GM12892 (cell line): ENCODE measurements around the gene PREB. TPM values are rescaled to one million over a fixed set of nuclear protein-coding genes. Genes with fewer than 3 reads are reported as not detected.
"Not testable (repeated sequence)": the region's sequence is repeated elsewhere in the genome, so short reads cannot be mapped to it uniquely, and the experiment has no call there.

Experiments used
- DNase-seq: peaks from one replicate; pipeline ENCODE4 v3.0.0; 2011; ENCODE audit not compliant: insufficient read length
- FAIRE-seq: peaks from 2 replicates; lab custom pipeline; 2011; peaks lifted over from hg19 to GRCh38; lab: Jason Lieb, UNC
- POLR2A ChIP-seq: IDR thresholded peaks from 2 replicates; pipeline ENCODE4 v1.6.1; 2011; ENCODE audit warnings: low read depth, low read length, control low read depth
- POLR2AphosphoS5 ChIP-seq: IDR thresholded peaks from 2 replicates; pipeline ENCODE4 v1.6.1; 2011; ENCODE audit warnings: low read depth, low read length, control low read depth
- TAF1 ChIP-seq: IDR thresholded peaks from 2 replicates; pipeline ENCODE4 v1.6.1; 2011; ENCODE audit warnings: low read depth, mild to moderate bottlenecking, control low read depth, low read length, borderline replicate concordance
- polyA plus RNA-seq: library from polyadenylated mRNA; unstranded; fragments of >200 nt; gene quantifications from one replicate; pipeline ENCODE4 v1.2.1, GENCODE V29; 2012; ENCODE audit warnings: missing spikeins, inconsistent platforms; ENCODE audit not compliant: missing spikeins

The PREB gene
- 27.1 TPM for polyA plus RNA-seq

DNA sequence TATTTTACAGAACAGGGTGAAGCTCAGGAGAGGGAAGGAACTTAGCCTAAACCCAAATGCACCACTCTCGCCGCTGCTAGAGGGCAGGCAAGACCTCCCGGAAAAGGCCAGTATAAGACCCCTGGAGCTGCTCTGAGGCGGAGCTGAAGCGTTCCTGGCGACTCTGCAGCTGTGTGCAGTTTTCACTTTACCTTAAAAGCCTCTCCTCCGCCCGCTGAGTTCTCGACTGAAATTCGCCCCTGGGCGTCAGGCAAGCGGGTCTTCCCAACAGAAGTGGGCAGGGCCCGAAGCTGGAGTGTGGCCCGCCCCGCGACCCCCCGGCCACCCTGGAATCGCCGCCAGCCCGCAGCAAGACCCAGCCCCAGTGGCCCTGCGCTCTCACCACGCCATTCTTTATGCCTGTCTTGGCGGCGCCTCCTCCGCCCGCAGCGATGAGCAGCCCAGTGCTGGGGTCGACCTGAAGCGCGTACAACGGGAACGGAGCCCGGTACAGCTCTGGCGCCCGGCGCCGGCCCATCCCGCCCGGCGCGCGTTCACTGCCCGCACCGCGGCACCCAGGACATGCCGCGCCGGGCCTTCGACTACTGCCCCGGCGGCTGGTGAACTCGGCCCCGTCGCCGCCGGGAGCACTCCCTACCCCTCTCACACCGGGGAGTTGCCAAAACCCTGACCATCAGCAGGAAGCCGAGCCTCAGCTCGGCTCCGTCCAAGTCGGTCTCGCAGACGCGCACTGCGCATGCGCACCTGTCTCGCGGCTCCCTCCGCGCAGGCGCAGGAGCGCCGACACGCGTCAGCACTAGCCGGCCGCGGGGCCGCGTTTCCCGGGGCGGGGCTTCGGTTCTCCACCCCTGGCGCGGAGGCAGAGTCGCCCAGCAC is at the start of gene PREB:
TSS of gene PREB (minus strand) at position 732 of the 876 bp plus-strand sequence. CDS start at position 517, 215 bp downstream.
- TF ChIP-seq POLR2A = peak; percentile 85
- peak; percentile 22; the same call in 1 of the 2 replicates for TF ChIP-seq TAF1
- TF ChIP-seq POLR2AphosphoS5 = peak; percentile 85
- FAIRE-seq = peak; percentile 99
- peak; percentile 99 for DNase-seq

GRCh38 chr2:27184115-27184514 is 49.7 kb upstream of the PREB start:
- TF ChIP-seq POLR2A = no peak
- no peak for TF ChIP-seq TAF1
- TF ChIP-seq POLR2AphosphoS5 = no peak
- DNase-seq (no peak), FAIRE-seq (no peak)

GRCh38 chr2:27182346-27182745 is 47.9 kb upstream of the PREB start:
- no peak for TF ChIP-seq POLR2A
- no peak for TF ChIP-seq TAF1
- TF ChIP-seq POLR2AphosphoS5 = no peak
- FAIRE-seq (no peak), DNase-seq (no peak)

DNA sequence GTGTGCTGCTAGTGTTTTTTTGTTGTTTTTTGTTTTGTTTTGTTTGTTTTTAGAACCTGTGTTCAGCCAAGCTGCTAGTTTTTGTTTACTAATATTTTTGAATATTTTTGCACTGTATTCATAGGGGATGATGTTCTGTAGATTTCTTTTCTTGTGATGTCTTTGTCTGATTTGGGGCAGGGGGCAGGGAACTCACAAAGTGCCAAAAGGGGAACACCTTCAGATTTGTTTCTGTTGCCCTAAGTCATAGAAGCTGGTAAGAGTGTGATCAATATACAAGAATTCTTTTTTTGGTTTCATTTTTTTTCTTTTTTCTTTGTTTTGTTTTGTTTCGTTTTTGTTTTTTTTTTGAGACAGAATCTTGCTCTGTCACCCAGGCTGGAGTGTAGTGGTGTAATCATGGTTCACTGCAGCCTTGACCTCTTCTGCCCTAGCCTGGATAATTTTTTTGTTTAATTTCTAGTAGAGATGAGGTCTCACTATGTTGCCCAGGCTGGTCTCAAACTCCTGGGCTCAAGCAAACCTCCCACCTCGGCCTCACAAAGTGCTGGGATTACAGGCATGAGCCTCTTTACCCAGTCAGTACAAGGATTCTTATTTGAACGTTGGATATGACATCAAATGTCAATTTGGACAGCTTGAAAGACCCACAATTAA is 45.0 kb upstream of the PREB start:
- DNase-seq (no peak), FAIRE-seq (no peak)
- TF ChIP-seq TAF1 (no peak), POLR2AphosphoS5 (no peak), POLR2A (no peak)

DNA sequence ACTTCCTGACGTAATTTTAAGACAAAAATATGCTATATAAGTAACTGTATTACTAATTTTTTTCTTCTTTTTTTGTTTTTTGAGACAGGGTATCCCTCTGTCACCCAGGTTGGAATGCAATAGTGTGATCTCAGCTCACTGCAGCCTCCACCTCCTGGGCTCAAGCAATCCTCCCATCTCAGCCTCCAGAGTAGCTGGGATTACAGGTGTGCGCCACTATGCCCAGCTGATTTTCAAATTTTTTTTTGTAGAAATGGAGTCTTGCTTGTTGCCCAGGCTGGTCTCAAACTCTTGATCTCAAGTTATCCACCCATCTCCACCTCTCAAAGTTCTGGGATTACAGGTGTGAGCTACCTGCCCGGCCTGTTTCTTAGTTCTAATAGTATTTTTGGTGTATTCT is 44.0 kb upstream of the PREB start:
- DNase-seq (no peak), FAIRE-seq (no peak)
- TF ChIP-seq POLR2A (no peak), TAF1 (no peak), POLR2AphosphoS5 (no peak)

- TF ChIP-seq TAF1 = no peak
- TF ChIP-seq POLR2AphosphoS5 = no peak
- no peak for TF ChIP-seq POLR2A
- DNase-seq (no peak), FAIRE-seq (peak; percentile 5)
Observed at GRCh38 chr2:27177441-27178351, 43.3 kb upstream of the PREB start.

GRCh38 chr2:27175781-27176180 is 41.3 kb upstream of the PREB start:
- not testable (repeated sequence) for DNase-seq, FAIRE-seq

GRCh38 chr2:27175330-27175729 is 40.9 kb upstream of the PREB start:
- FAIRE-seq = no peak
- TF ChIP-seq POLR2A (no peak), POLR2AphosphoS5 (no peak), TAF1 (no peak)

GRCh38 chr2:27174638-27175037 is 40.2 kb upstream of the PREB start:
- DNase-seq (no peak), FAIRE-seq (peak; percentile 46)
- TF ChIP-seq POLR2A (no peak), POLR2AphosphoS5 (no peak), TAF1 (no peak)

More at GRCh38 chr2:27175330-27175729, 40.9 kb upstream of the PREB start:
- no peak for DNase-seq

GRCh38 chr2:27171351-27171848 is 37.0 kb upstream of the PREB start:
- no peak for FAIRE-seq
- DNase-seq = no peak
- TF ChIP-seq POLR2AphosphoS5 (no peak), POLR2A (no peak), TAF1 (no peak)
